Activated T-cell treated with anti-CD3 and anti-CD28 coated beads, Interleukin-2, amount 50 U/mL, for 72 hours (primary cell): Measurements from ENCODE around the gene PSME4. TPM values are rescaled to one million over a fixed set of nuclear protein-coding genes. Genes with fewer than 3 reads are reported as not detected.

ENCODE experiments used
- ATAC-seq, 2 donors: fragments of 150-1000 bp; cut with Tn5 transposase; replicated peaks in 1 of 2; 2 replicates each; pipeline ENCODE4 v1.10.0; 2021; ENCODE audit warnings: moderate library complexity in 2 of 2, mild to moderate bottlenecking in 1 of 2
- DNase-seq, 2 donors: peaks; one replicate each; pipeline ENCODE4 v3.0.0; 2021 to 2022; ENCODE audit warnings: mixed read lengths in 1 of 2
- H3K27ac Mint-ChIP-seq: one replicate; pipeline ENCODE4 v1.8.0; 2022; ENCODE audit warnings: mild to moderate bottlenecking, moderate library complexity, mixed read lengths
- H3K27me3 Mint-ChIP-seq: one replicate; pipeline ENCODE4 v1.8.0; 2022; ENCODE audit warnings: low read depth, mixed read lengths
- H3K36me3 Mint-ChIP-seq, 2 donors: one replicate each; pipeline ENCODE4 v1.8.0; 2022; ENCODE audit warnings: mixed read lengths in 2 of 2, mild to moderate bottlenecking in 1 of 2; ENCODE audit not compliant: insufficient read depth in 2 of 2
- H3K4me1 Mint-ChIP-seq: one replicate; pipeline ENCODE4 v1.8.0; 2022; ENCODE audit warnings: low read depth, mixed read lengths
- H3K4me3 Mint-ChIP-seq, 2 donors: one replicate each; pipeline ENCODE4 v1.8.0; 2022; ENCODE audit warnings: mild to moderate bottlenecking in 2 of 2, mixed read lengths in 2 of 2, moderate library complexity in 2 of 2
- H3K9me3 Mint-ChIP-seq, 2 donors: one replicate each; pipeline ENCODE4 v1.8.0; 2022; ENCODE audit warnings: mixed read lengths in 2 of 2
- total RNA-seq, 2 donors: library from RNA; stranded (reverse); gene quantifications; one replicate each; pipeline ENCODE4 v1.2.3, GENCODE V29; 2022

The PSME4 gene
- 10 to 100 TPM; 36.9 to 39.5 TPM for total RNA-seq

GRCh38 chr2:53970724-53971602 is at the start of gene PSME4:
Gene PSME4, minus strand, starts transcription at chr2:53970993. Its CDS starts 209 bp downstream, at chr2:53970784.
- peak within 1 kb of the TSS; percentile 100 for H3K27ac Mint-ChIP-seq
- peak; percentile 95 to 96 for DNase-seq
- peaks cover 53% of the 10 kb centered on the region for H3K4me1 Mint-ChIP-seq
- ATAC-seq: peak; percentile 93 to 95
- no peaks in the 10 kb centered on the region for H3K9me3 Mint-ChIP-seq
- H3K27me3 Mint-ChIP-seq: no peaks in the 10 kb centered on the region
- peak within 1 kb of the TSS; percentile 96 to 100 for H3K4me3 Mint-ChIP-seq
- peaks cover 4 to 15% of the 10 kb centered on the region in 2 donors for H3K36me3 Mint-ChIP-seq

- Mint-ChIP-seq H3K9me3 (peaks cover 2 to 3% of the 10 kb centered on the region in 2 donors), H3K36me3 (peaks cover 3 to 5% of the 10 kb centered on the region in 2 donors), H3K27me3 (no peaks in the 10 kb centered on the region), H3K27ac (no peak overlapping the region), H3K4me3 (no peak overlapping the region), H3K4me1 (peaks cover 26% of the 10 kb centered on the region)
- DNase-seq (no peak), ATAC-seq (no peak)
Observed at GRCh38 chr2:54015798-54016699, 45.3 kb upstream of the PSME4 start.

- Mint-ChIP-seq H3K36me3 (no peaks in the 10 kb centered on the region), H3K4me1 (peaks cover 26% of the 10 kb centered on the region), H3K27ac (peak overlapping the region; percentile 5), H3K4me3 (peak overlapping the region; percentile 4 to 67), H3K27me3 (no peaks in the 10 kb centered on the region), H3K9me3 (no peaks in the 10 kb centered on the region)
- DNase-seq (no peak), ATAC-seq (no peak)
Observed at GRCh38 chr2:54013996-54014395, 43.2 kb upstream of the PSME4 start.

GRCh38 chr2:54012538-54013141 is 41.8 kb upstream of the PSME4 start:
- no peak overlapping the region for H3K27ac Mint-ChIP-seq
- DNase-seq (no peak), ATAC-seq (no peak)

GRCh38 chr2:54009549-54009948 is 38.8 kb upstream of the PSME4 start:
- Mint-ChIP-seq H3K27ac (no peak overlapping the region), H3K9me3 (no peaks in the 10 kb centered on the region)
- DNase-seq: no peak

More at GRCh38 chr2:54012538-54013141, 41.8 kb upstream of the PSME4 start:
- Mint-ChIP-seq H3K4me1 (peaks cover 26% of the 10 kb centered on the region), H3K4me3 (peak overlapping the region in 1 of 2 donors; percentile 49), H3K36me3 (no peaks in the 10 kb centered on the region), H3K9me3 (no peaks in the 10 kb centered on the region), H3K27me3 (no peaks in the 10 kb centered on the region)

GRCh38 chr2:54008439-54008838 is 37.6 kb upstream of the PSME4 start:
- DNase-seq (no peak), ATAC-seq (no peak)
- H3K27ac Mint-ChIP-seq: no peak overlapping the region
- peaks cover 11% of the 10 kb centered on the region for H3K4me1 Mint-ChIP-seq
- H3K36me3 Mint-ChIP-seq: no peaks in the 10 kb centered on the region
- no peak overlapping the region for H3K4me3 Mint-ChIP-seq
- H3K9me3 Mint-ChIP-seq: no peaks in the 10 kb centered on the region
- H3K27me3 Mint-ChIP-seq: no peaks in the 10 kb centered on the region

More at GRCh38 chr2:54009549-54009948, 38.8 kb upstream of the PSME4 start:
- no peak for ATAC-seq
- Mint-ChIP-seq H3K4me1 (peaks cover 22% of the 10 kb centered on the region), H3K4me3 (no peak overlapping the region), H3K36me3 (no peaks in the 10 kb centered on the region), H3K27me3 (no peaks in the 10 kb centered on the region)

GRCh38 chr2:54000524-54000923 is 29.7 kb upstream of the PSME4 start:
- no peak for DNase-seq
- Mint-ChIP-seq H3K27ac (no peak overlapping the region), H3K27me3 (no peaks in the 10 kb centered on the region), H3K36me3 (no peaks in the 10 kb centered on the region), H3K9me3 (no peaks in the 10 kb centered on the region), H3K4me1 (no peaks in the 10 kb centered on the region), H3K4me3 (no peak overlapping the region)
- no peak for ATAC-seq

- Mint-ChIP-seq H3K4me3 (no peak overlapping the region), H3K36me3 (no peaks in the 10 kb centered on the region), H3K9me3 (no peaks in the 10 kb centered on the region), H3K27me3 (no peaks in the 10 kb centered on the region), H3K27ac (no peak overlapping the region), H3K4me1 (peaks cover 2% of the 10 kb centered on the region)
- DNase-seq (no peak), ATAC-seq (no peak)
Observed at GRCh38 chr2:54000122-54000521, 29.3 kb upstream of the PSME4 start.

- ATAC-seq (no peak), DNase-seq (no peak)
- H3K27ac Mint-ChIP-seq: no peak overlapping the region
- H3K27me3 Mint-ChIP-seq: no peaks in the 10 kb centered on the region
- no peak overlapping the region for H3K4me3 Mint-ChIP-seq
- H3K36me3 Mint-ChIP-seq: no peaks in the 10 kb centered on the region
- no peaks in the 10 kb centered on the region for H3K9me3 Mint-ChIP-seq
- H3K4me1 Mint-ChIP-seq: peaks cover 15% of the 10 kb centered on the region
Observed at GRCh38 chr2:53998834-53999233, 28.0 kb upstream of the PSME4 start.

GRCh38 chr2:53994818-53995808 is 24.3 kb upstream of the PSME4 start:
- H3K36me3 Mint-ChIP-seq: peaks cover 2 to 4% of the 10 kb centered on the region in 2 donors
- ATAC-seq (peak; percentile 95 to 97), DNase-seq (no peak)
- H3K4me3 Mint-ChIP-seq: peak overlapping the region; percentile 56 to 77
- H3K4me1 Mint-ChIP-seq: peaks cover 33% of the 10 kb centered on the region
- H3K27ac Mint-ChIP-seq: peak overlapping the region; percentile 35
- no peaks in the 10 kb centered on the region for H3K9me3 Mint-ChIP-seq
- H3K27me3 Mint-ChIP-seq: no peaks in the 10 kb centered on the region

GRCh38 chr2:53991948-53992347 is 21.2 kb upstream of the PSME4 start:
- ATAC-seq: no peak
- Mint-ChIP-seq H3K4me3 (no peak overlapping the region), H3K36me3 (peaks cover 2 to 4% of the 10 kb centered on the region in 2 donors), H3K27me3 (no peaks in the 10 kb centered on the region), H3K4me1 (peaks cover 39% of the 10 kb centered on the region), H3K9me3 (no peaks in the 10 kb centered on the region), H3K27ac (peak overlapping the region; percentile 1)
- DNase-seq: no peak
